ENCODE data around the gene PARVG. TPM values are rescaled to one million over a fixed set of nuclear protein-coding genes. Genes with fewer than 3 reads are reported as not detected.

The PARVG gene
- total and polyA plus RNA-seq, 2 experiments from 2014 or later = not detected

GRCh38 chr22:44247346-44247745 lies 66.6 kb downstream of the PARVG start:
- H2AFZ ChIP-seq = no peak overlapping the region
- H3K79me2 ChIP-seq (ENCODE audit: insufficient read depth) = no peaks in the 10 kb centered on the region
- DNase-seq = no peak
- H3K27ac ChIP-seq = no peak overlapping the region
- WGBS, 2 experiments (ENCODE audit: low coverage in 1 of 2, low lambda C conversion rate in 2 of 2, missing lambda C conversion rate in 2 of 2) = 80 to 81% methylated on average over 5 of the region's 5 CpGs
- no peaks in the 10 kb centered on the region for H3K36me3 ChIP-seq (ENCODE audit: low read depth)
- H3F3A ChIP-seq (ENCODE audit: insufficient read depth) = no peaks in the 10 kb centered on the region
- no peak for TF ChIP-seq EZH2phosphoT487 (IDR thresholded peaks at IDR 0.05; ENCODE audit: insufficient read depth, low read depth)
- no peak for TF ChIP-seq EZH2 (IDR thresholded peaks at IDR 0.05; ENCODE audit: insufficient read depth, poor library complexity, severe bottlenecking)
- H3K4me1 ChIP-seq (ENCODE audit: insufficient read depth) = no peaks in the 10 kb centered on the region
- H3K4me2 ChIP-seq (ENCODE audit: unreplicated experiment) = no peak overlapping the region
- H3K27me3 ChIP-seq (replicated peaks; ENCODE audit: insufficient read depth) = no peaks in the 10 kb centered on the region
- in situ Hi-C loops (cut with MboI) = no loop called here
- no peaks in the 10 kb centered on the region for H3K9me2 ChIP-seq (ENCODE audit: insufficient read depth)
- no peaks in the 10 kb centered on the region for H4K20me1 ChIP-seq (ENCODE audit: insufficient read depth)
- H3K9ac ChIP-seq = no peak overlapping the region
- no peak overlapping the region for H3K4me3 ChIP-seq
- no peaks in the 10 kb centered on the region for H3K9me3 ChIP-seq (ENCODE audit: low read depth)

GRCh38 chr22:44247923-44248892 lies 67.5 kb downstream of the PARVG start:
- DNase-seq = no peak
- no peak overlapping the region for H3K4me2 ChIP-seq (ENCODE audit: unreplicated experiment)
- H2AFZ ChIP-seq = no peak overlapping the region
- H3F3A ChIP-seq (ENCODE audit: insufficient read depth) = no peaks in the 10 kb centered on the region
- in situ Hi-C loops (cut with MboI) = no loop called here
- no peak overlapping the region for H3K4me3 ChIP-seq
- no peaks in the 10 kb centered on the region for H3K36me3 ChIP-seq (ENCODE audit: low read depth)
- H3K79me2 ChIP-seq (ENCODE audit: insufficient read depth) = no peaks in the 10 kb centered on the region
- H3K27ac ChIP-seq = no peak overlapping the region
- no peaks in the 10 kb centered on the region for H3K4me1 ChIP-seq (ENCODE audit: insufficient read depth)
- no peaks in the 10 kb centered on the region for H3K27me3 ChIP-seq (replicated peaks; ENCODE audit: insufficient read depth)
- H3K9me2 ChIP-seq (ENCODE audit: insufficient read depth) = no peaks in the 10 kb centered on the region
- H4K20me1 ChIP-seq (ENCODE audit: insufficient read depth) = no peaks in the 10 kb centered on the region
- 85 to 88% methylated on average over 25 of the region's 25 CpGs for WGBS, 2 experiments (ENCODE audit: low coverage in 1 of 2, low lambda C conversion rate in 2 of 2, missing lambda C conversion rate in 2 of 2)
- no peaks in the 10 kb centered on the region for H3K9me3 ChIP-seq (ENCODE audit: low read depth)
- TF ChIP-seq EZH2 (IDR thresholded peaks at IDR 0.05; ENCODE audit: insufficient read depth, poor library complexity, severe bottlenecking) (no peak), EZH2phosphoT487 (IDR thresholded peaks at IDR 0.05; ENCODE audit: insufficient read depth, low read depth) (no peak)
- no peak overlapping the region for H3K9ac ChIP-seq

- Histone ChIP-seq H3K4me3 (no peak overlapping the region), H4K20me1 (ENCODE audit: insufficient read depth) (no peaks in the 10 kb centered on the region), H3K36me3 (ENCODE audit: low read depth) (no peaks in the 10 kb centered on the region), H3K4me2 (ENCODE audit: unreplicated experiment) (no peak overlapping the region), H3K4me1 (ENCODE audit: insufficient read depth) (no peaks in the 10 kb centered on the region), H3K27ac (no peak overlapping the region), H3K9me3 (ENCODE audit: low read depth) (no peaks in the 10 kb centered on the region), H3K27me3 (replicated peaks; ENCODE audit: insufficient read depth) (no peaks in the 10 kb centered on the region), H3K79me2 (ENCODE audit: insufficient read depth) (no peaks in the 10 kb centered on the region), H2AFZ (no peak overlapping the region), H3F3A (ENCODE audit: insufficient read depth) (no peaks in the 10 kb centered on the region), H3K9ac (no peak overlapping the region), H3K9me2 (ENCODE audit: insufficient read depth) (no peaks in the 10 kb centered on the region)
- TF ChIP-seq EZH2phosphoT487 (IDR thresholded peaks at IDR 0.05; ENCODE audit: insufficient read depth, low read depth) (no peak), EZH2 (IDR thresholded peaks at IDR 0.05; ENCODE audit: insufficient read depth, poor library complexity, severe bottlenecking) (no peak)
- 89 to 91% methylated on average over 10 of the region's 10 CpGs for WGBS, 2 experiments (ENCODE audit: low coverage in 1 of 2, low lambda C conversion rate in 2 of 2, missing lambda C conversion rate in 2 of 2)
- no peak for DNase-seq
- in situ Hi-C loops (cut with MboI) = no loop called here
Measured at GRCh38 chr22:44248926-44249325, 68.2 kb downstream of the PARVG start.

GRCh38 chr22:44249376-44250147 lies 68.8 kb downstream of the PARVG start:
- no peak for DNase-seq
- Histone ChIP-seq H3K79me2 (ENCODE audit: insufficient read depth) (no peaks in the 10 kb centered on the region), H4K20me1 (ENCODE audit: insufficient read depth) (no peaks in the 10 kb centered on the region), H3K9me2 (ENCODE audit: insufficient read depth) (no peaks in the 10 kb centered on the region), H3K27ac (no peak overlapping the region), H3F3A (ENCODE audit: insufficient read depth) (no peaks in the 10 kb centered on the region), H3K4me1 (ENCODE audit: insufficient read depth) (no peaks in the 10 kb centered on the region), H3K9me3 (ENCODE audit: low read depth) (no peaks in the 10 kb centered on the region), H3K4me2 (ENCODE audit: unreplicated experiment) (no peak overlapping the region), H3K9ac (no peak overlapping the region), H3K4me3 (no peak overlapping the region), H2AFZ (no peak overlapping the region), H3K36me3 (ENCODE audit: low read depth) (no peaks in the 10 kb centered on the region), H3K27me3 (replicated peaks; ENCODE audit: insufficient read depth) (no peaks in the 10 kb centered on the region)
- in situ Hi-C loops (cut with MboI) = no loop called here
- TF ChIP-seq EZH2phosphoT487 (IDR thresholded peaks at IDR 0.05; ENCODE audit: insufficient read depth, low read depth) = no peak
- TF ChIP-seq EZH2 (IDR thresholded peaks at IDR 0.05; ENCODE audit: insufficient read depth, poor library complexity, severe bottlenecking) = no peak
- WGBS, 2 experiments (ENCODE audit: low coverage in 1 of 2, low lambda C conversion rate in 2 of 2, missing lambda C conversion rate in 2 of 2) = 75 to 84% methylated on average over 9 to 12 of the region's 12 CpGs

Measured in GM23248 (cell line).